ENCODE results near the gene SLC5A11.

Gene SLC5A11

DNA sequence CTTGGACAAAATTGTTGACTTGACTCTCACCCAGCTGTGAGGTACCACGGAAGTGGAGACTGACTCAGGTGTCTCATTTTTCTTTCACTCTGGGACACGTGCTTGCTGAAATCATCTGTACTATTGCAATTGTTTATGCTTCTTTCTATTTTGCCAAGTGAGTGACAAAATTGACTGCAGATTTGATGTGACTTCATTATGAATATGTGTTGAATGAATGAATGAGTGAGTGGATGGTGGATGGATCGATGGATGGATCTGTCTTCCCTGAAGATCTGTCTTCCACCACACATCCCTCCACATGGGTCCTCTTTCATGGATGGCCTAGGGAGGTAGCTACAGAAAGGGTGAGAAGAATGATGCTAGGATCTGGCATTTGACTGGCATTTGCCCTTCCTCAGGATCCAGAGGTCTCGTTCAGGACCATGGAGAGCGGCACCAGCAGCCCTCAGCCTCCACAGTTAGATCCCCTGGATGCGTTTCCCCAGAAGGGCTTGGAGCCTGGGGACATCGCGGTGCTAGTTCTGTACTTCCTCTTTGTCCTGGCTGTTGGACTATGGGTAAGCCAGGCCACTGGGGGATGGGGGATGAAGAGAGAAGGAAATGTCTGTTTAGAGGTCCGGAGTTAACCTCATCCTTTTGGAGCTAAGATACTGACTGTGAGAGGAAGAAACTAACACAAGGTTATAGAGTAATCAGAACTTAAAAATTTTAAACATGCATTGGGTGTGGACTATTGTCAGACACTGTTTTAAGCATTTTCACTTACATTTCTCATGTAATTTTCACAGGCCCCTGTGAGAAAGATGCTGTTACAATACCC lies 12.7 kb downstream of the SLC5A11 start:
- Mint-ChIP-seq H3K4me3 (no peak overlapping the region), H3K9me3 (no peaks in the 10 kb centered on the region)
- no peak for TF ChIP-seq CTCF (IDR thresholded peaks at IDR 0.05; ENCODE audit: unreplicated experiment in 3 of 3)

DNA sequence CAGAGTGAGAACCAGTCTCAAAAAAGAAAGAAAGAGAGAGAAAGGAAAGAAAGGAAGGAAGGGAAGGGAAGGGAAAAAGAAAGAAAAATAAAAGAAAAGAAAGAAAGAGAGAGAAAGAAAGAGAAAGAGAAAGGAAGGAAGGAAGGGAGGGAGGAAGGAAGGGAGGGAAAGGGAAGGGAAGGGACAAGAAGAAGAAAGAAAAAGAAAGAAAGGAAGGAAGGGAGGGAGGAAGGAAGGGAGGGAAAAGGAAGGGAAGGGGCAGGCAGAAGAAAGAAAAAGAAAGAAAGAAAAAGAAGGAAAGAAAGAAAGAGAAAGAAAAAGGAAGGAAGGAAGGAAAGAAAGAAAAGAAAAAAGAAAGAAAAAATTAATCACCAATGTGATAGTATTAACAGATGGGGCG lies 15.7 kb downstream of the SLC5A11 start:
- Mint-ChIP-seq H3K9me3 (peaks cover 7% of the 10 kb centered on the region), H3K36me3 (ENCODE audit: low read depth) (no peaks in the 10 kb centered on the region), H3K27ac (no peak overlapping the region), H3K27me3 (ENCODE audit: low read depth) (peaks cover 3% of the 10 kb centered on the region), H3K4me3 (no peak overlapping the region), H3K4me1 (no peaks in the 10 kb centered on the region)
- no peak for TF ChIP-seq CTCF (IDR thresholded peaks at IDR 0.05; ENCODE audit: unreplicated experiment in 3 of 3)

More for the DNA sequence above, 12.7 kb downstream of the SLC5A11 start:
- no peaks in the 10 kb centered on the region for H3K36me3 Mint-ChIP-seq (ENCODE audit: low read depth)
- no peaks in the 10 kb centered on the region for H3K4me1 Mint-ChIP-seq
- H3K27me3 Mint-ChIP-seq (ENCODE audit: low read depth) = peaks cover 3% of the 10 kb centered on the region
- no peak overlapping the region for H3K27ac Mint-ChIP-seq

- no peak overlapping the region for H3K27ac Mint-ChIP-seq
- no peaks in the 10 kb centered on the region for H3K36me3 Mint-ChIP-seq (ENCODE audit: low read depth)
- no peaks in the 10 kb centered on the region for H3K27me3 Mint-ChIP-seq (ENCODE audit: low read depth)
- no peak for TF ChIP-seq CTCF (IDR thresholded peaks at IDR 0.05; ENCODE audit: unreplicated experiment in 3 of 3)
- no peak overlapping the region for H3K4me3 Mint-ChIP-seq
- no peaks in the 10 kb centered on the region for H3K4me1 Mint-ChIP-seq
- H3K9me3 Mint-ChIP-seq = peaks cover 7% of the 10 kb centered on the region
These were observed 18.0 kb downstream of the SLC5A11 start for GRCh38 chr16:24863582-24864437.

DNA sequence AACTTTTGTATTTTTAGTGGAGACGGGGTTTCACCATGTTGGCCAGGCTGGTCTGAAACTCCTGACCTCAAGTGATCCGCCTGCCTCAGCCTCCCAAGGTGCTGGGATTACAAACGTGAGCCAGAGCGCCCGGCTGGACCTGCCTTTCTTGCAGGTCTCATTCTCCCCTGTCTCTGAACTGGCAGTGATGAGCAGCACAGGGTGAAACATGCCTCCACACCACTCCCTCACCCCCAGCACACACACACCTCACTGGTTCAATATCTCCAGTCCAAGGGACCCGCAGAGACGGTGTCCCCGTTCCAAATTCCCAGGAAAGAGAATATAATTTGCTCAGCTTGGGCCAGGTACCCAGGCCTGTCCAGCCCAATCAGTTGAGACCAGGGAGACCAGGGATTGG lies 23.3 kb downstream of the SLC5A11 start:
- Mint-ChIP-seq H3K27ac (no peak overlapping the region), H3K27me3 (ENCODE audit: low read depth) (no peaks in the 10 kb centered on the region), H3K4me1 (no peaks in the 10 kb centered on the region)

GRCh38 chr16:24871891-24872290 lies 26.1 kb downstream of the SLC5A11 start:
- H3K9me3 Mint-ChIP-seq = no peaks in the 10 kb centered on the region
- H3K4me1 Mint-ChIP-seq = no peaks in the 10 kb centered on the region
- no peaks in the 10 kb centered on the region for H3K36me3 Mint-ChIP-seq (ENCODE audit: low read depth)
- H3K27ac Mint-ChIP-seq = no peak overlapping the region
- no peak for TF ChIP-seq CTCF (IDR thresholded peaks at IDR 0.05; ENCODE audit: unreplicated experiment in 3 of 3)
- no peak overlapping the region for H3K4me3 Mint-ChIP-seq
- peaks cover 10% of the 10 kb centered on the region for H3K27me3 Mint-ChIP-seq (ENCODE audit: low read depth)

More for the DNA sequence above, 23.3 kb downstream of the SLC5A11 start:
- no peak for TF ChIP-seq CTCF (IDR thresholded peaks at IDR 0.05; ENCODE audit: unreplicated experiment in 3 of 3)
- peaks cover 5% of the 10 kb centered on the region for H3K9me3 Mint-ChIP-seq
- H3K36me3 Mint-ChIP-seq (ENCODE audit: low read depth) = no peaks in the 10 kb centered on the region
- no peak overlapping the region for H3K4me3 Mint-ChIP-seq
